Measurements from ENCODE around the gene TNNI2. TPM values are rescaled to one million over a fixed set of nuclear protein-coding genes. Genes with fewer than 3 reads are reported as not detected.

The TNNI2 gene
- polyA plus RNA-seq, 1 of the 3 experiments (the other 2 are of a cell fraction) = not detected

GRCh38 chr11:1838077-1838425 lies 730 bp upstream of the TNNI2 start:
- TF ChIP-seq GABPA (IDR thresholded peaks at IDR 0.05; ENCODE audit: low read depth) (no peak), GATA2 (CRISPR knock-in tag; IDR thresholded peaks at IDR 0.05) (0 out of 2 replicates have a peak, but pooled peaks have one; percentile 33)
- TF ChIP-seq, protein P1, sequence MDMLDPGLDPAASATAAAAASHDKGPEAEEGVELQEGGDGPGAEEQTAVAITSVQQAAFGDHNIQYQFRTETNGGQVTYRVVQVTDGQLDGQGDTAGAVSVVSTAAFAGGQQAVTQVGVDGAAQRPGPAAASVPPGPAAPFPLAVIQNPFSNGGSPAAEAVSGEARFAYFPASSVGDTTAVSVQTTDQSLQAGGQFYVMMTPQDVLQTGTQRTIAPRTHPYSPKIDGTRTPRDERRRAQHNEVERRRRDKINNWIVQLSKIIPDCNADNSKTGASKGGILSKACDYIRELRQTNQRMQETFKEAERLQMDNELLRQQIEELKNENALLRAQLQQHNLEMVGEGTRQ (IDR thresholded peaks at IDR 0.05; ENCODE audit: borderline replicate concordance, low read depth, low read length) = no peak
- POLR2A ChIA-PET = no interaction called here
- CTCF ChIA-PET = interaction anchor here (0.6 to 20.8 kb wide), 11 partner anchors 10 to 312 kb away, joined by 3 to 478 read pairs (median 5); partner anchors contain the start of genes IGF2 and PRR33
- peaks cover 0 to 36% of the 10 kb centered on the region in 2 experiments; a peak in 1 of 4 replicates for H3K4me1 ChIP-seq (ENCODE audit: control insufficient read depth in 1 of 2, insufficient read depth in 2 of 2, low read depth in 1 of 2, low read length in 1 of 2)
- no peak overlapping the region for H3K4me3 ChIP-seq (ENCODE audit: low read depth in 2 of 2, low read length in 1 of 2)
- no peak for DNase-seq
- H3K9me2 ChIP-seq = no peaks in the 10 kb centered on the region
- no peaks in the 10 kb centered on the region for H3F3A ChIP-seq (replicated peaks; ENCODE audit: insufficient read depth)
- no peak overlapping the region for H3K4me2 ChIP-seq
- no peak overlapping the region for H2AFZ ChIP-seq (ENCODE audit: low read depth)
- no peaks in the 10 kb centered on the region for H3K27me3 ChIP-seq (ENCODE audit: insufficient read depth)
- H3K9me3 ChIP-seq = no peaks in the 10 kb centered on the region
- H3K27ac ChIP-seq (ENCODE audit: low read depth in 2 of 2, low read length in 1 of 2) = peak overlapping the region in 1 of 2 experiments; percentile 60; a peak in 1 of 4 replicates
- H3K36me3 ChIP-seq (replicated peaks in 1 of 2; ENCODE audit: control insufficient read depth in 1 of 2, insufficient read depth in 2 of 2, low read length in 1 of 2) = no peaks in the 10 kb centered on the region
- WGBS (ENCODE audit: low lambda C conversion rate) = 53% methylated on average over 12 of the region's 17 CpGs
- no peak overlapping the region for H3K9ac ChIP-seq
- H3K79me2 ChIP-seq (ENCODE audit: insufficient read depth) = no peaks in the 10 kb centered on the region
- H4K20me1 ChIP-seq (ENCODE audit: insufficient read depth) = no peaks in the 10 kb centered on the region

- H3K36me3 ChIP-seq (replicated peaks in 1 of 2; ENCODE audit: control insufficient read depth in 1 of 2, insufficient read depth in 2 of 2, low read length in 1 of 2) = no peaks in the 10 kb centered on the region
- 78% methylated on average over 11 of the region's 12 CpGs for WGBS (ENCODE audit: low lambda C conversion rate)
- POLR2A ChIA-PET = no interaction called here
- no peak overlapping the region for H2AFZ ChIP-seq (ENCODE audit: low read depth)
- CTCF ChIA-PET = interaction anchor here (1.0 to 20.8 kb wide), 12 partner anchors 8 to 311 kb away, joined by 3 to 478 read pairs (median 9); partner anchors contain the start of gene IGF2
- no peaks in the 10 kb centered on the region for H3K79me2 ChIP-seq (ENCODE audit: insufficient read depth)
- TF ChIP-seq, protein P1 (IDR thresholded peaks at IDR 0.05; ENCODE audit: borderline replicate concordance, low read depth, low read length) = no peak
- no peak overlapping the region for H3K9ac ChIP-seq
- H3K9me3 ChIP-seq = no peaks in the 10 kb centered on the region
- no peaks in the 10 kb centered on the region for H3K27me3 ChIP-seq (ENCODE audit: insufficient read depth)
- H3K4me3 ChIP-seq (ENCODE audit: low read depth in 2 of 2, low read length in 1 of 2) = no peak overlapping the region
- H3K4me2 ChIP-seq = no peak overlapping the region
- no peak overlapping the region for H3K27ac ChIP-seq (ENCODE audit: low read depth in 2 of 2, low read length in 1 of 2)
- H3K9me2 ChIP-seq = no peaks in the 10 kb centered on the region
- H3F3A ChIP-seq (replicated peaks; ENCODE audit: insufficient read depth) = no peaks in the 10 kb centered on the region
- H4K20me1 ChIP-seq (ENCODE audit: insufficient read depth) = no peaks in the 10 kb centered on the region
- DNase-seq = no peak
- H3K4me1 ChIP-seq (ENCODE audit: control insufficient read depth in 1 of 2, insufficient read depth in 2 of 2, low read depth in 1 of 2, low read length in 1 of 2) = peaks cover 0 to 23% of the 10 kb centered on the region in 2 experiments; a peak in 1 of 4 replicates
Observed at GRCh38 chr11:1839204-1839923, 583 bp downstream of the TNNI2 start.

DNA sequence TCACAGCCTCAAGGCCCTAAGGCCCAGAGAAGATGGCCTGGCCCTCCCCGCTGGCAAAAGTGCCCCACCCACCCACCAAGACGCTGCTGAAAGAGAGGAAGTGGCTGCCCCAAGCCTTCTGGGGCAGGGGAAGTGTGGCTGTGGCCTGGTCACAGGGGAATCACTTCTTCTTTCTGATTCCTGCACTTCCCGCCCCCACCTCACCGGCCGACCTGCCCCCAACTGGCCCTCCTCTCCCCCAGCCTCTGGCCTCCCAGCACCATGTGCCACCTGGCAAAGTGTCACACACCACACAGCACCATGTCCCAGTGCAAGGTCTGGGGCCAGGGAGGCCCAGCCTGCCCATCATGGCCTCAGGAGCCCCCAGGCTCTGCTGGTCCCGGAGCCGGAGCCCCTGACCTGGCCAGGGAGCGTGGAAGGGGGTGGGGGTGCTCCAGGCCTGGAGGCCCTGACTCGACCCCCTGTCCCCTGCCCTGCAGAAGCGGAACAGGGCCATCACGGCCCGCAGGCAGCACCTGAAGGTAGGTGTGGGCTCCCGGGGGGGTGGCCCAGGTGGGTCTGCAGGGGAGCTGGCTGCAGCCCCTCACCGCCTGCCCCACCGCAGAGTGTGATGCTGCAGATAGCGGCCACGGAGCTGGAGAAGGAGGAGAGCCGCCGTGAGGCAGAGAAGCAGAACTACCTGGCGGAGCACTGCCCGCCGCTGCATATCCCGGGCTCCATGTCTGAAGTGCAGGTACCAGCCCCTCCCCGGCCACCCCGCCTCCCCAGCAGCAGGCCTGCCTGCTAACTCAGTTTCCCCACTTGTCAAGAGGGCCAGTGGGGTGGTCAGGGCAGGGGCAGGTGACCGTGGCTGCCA lies 1.4 kb downstream of the TNNI2 start:
- Histone ChIP-seq H3K9me2 (no peaks in the 10 kb centered on the region), H3F3A (replicated peaks; ENCODE audit: insufficient read depth) (no peaks in the 10 kb centered on the region), H3K4me1 (ENCODE audit: control insufficient read depth in 1 of 2, insufficient read depth in 2 of 2, low read depth in 1 of 2, low read length in 1 of 2) (peaks cover 0 to 17% of the 10 kb centered on the region in 2 experiments; a peak in 1 of 4 replicates), H3K4me2 (no peak overlapping the region), H3K36me3 (replicated peaks in 1 of 2; ENCODE audit: control insufficient read depth in 1 of 2, insufficient read depth in 2 of 2, low read length in 1 of 2) (no peaks in the 10 kb centered on the region), H4K20me1 (ENCODE audit: insufficient read depth) (no peaks in the 10 kb centered on the region), H3K27me3 (ENCODE audit: insufficient read depth) (no peaks in the 10 kb centered on the region), H3K4me3 (ENCODE audit: low read depth in 2 of 2, low read length in 1 of 2) (no peak overlapping the region), H3K27ac (ENCODE audit: low read depth in 2 of 2, low read length in 1 of 2) (no peak overlapping the region), H2AFZ (ENCODE audit: low read depth) (no peak overlapping the region), H3K9me3 (no peaks in the 10 kb centered on the region), H3K79me2 (ENCODE audit: insufficient read depth) (no peaks in the 10 kb centered on the region), H3K9ac (no peak overlapping the region)
- 52% methylated on average over 12 of the region's 26 CpGs for WGBS (ENCODE audit: low lambda C conversion rate)
- POLR2A ChIA-PET = interaction anchor here (1.2 kb wide), 1 partner anchor 157 kb away, joined by 3 read pairs; the partner anchor contains the start of gene H19
- no peak for DNase-seq
- CTCF ChIA-PET = interaction anchor here (1.9 to 20.8 kb wide), 8 partner anchors 7 to 310 kb away, joined by 6 to 478 read pairs (median 14); partner anchors contain the start of gene IGF2
- TF ChIP-seq GABPA (IDR thresholded peaks at IDR 0.05; ENCODE audit: low read depth) (no peak), SMC3 (IDR thresholded peaks at IDR 0.05; ENCODE audit: low read depth, low read length) (no peak), SIN3A (IDR thresholded peaks at IDR 0.05; ENCODE audit: borderline replicate concordance, low read depth, low read length) (no peak), YY1 (IDR thresholded peaks at IDR 0.05; ENCODE audit: low read depth) (no peak), RCOR1 (IDR thresholded peaks at IDR 0.05; ENCODE audit: low read length) (no peak), ELF1 (IDR thresholded peaks at IDR 0.05) (no peak), MAX (IDR thresholded peaks at IDR 0.05; ENCODE audit: low read depth) (no peak), FOSL2 (IDR thresholded peaks at IDR 0.05; ENCODE audit: borderline replicate concordance, low read depth) (no peak)
- TF ChIP-seq, protein P2, sequence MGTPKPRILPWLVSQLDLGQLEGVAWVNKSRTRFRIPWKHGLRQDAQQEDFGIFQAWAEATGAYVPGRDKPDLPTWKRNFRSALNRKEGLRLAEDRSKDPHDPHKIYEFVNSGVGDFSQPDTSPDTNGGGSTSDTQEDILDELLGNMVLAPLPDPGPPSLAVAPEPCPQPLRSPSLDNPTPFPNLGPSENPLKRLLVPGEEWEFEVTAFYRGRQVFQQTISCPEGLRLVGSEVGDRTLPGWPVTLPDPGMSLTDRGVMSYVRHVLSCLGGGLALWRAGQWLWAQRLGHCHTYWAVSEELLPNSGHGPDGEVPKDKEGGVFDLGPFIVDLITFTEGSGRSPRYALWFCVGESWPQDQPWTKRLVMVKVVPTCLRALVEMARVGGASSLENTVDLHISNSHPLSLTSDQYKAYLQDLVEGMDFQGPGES (IDR thresholded peaks at IDR 0.05; ENCODE audit: low read depth, low read length) = no peak
- TF ChIP-seq, protein P1 (IDR thresholded peaks at IDR 0.05; ENCODE audit: borderline replicate concordance, low read depth, low read length) = no peak

Measured in SK-N-SH (cell line).